ENCODE data around the gene CALB2.

DNA sequence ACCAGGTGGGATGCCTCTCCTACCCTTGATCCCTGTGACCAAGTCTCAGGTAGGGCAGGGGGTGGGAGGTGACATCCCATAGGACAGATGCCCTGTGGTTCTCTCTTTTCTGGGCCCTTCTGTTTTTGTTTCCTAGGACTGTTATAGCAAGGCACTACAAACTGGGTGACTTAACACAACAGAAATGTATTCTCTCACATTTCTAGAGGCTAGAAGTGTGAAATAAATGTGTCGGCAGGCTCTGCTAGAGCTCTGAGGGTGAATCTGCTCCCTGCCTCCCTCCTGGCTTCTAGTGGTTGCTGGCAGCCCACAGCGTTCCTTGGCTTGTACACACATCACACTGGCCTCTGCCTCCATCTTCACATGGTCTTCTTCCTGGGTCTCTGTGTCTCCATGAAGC is 12.7 kb downstream of the CALB2 start:
- TF ChIP-seq CTCF (IDR thresholded peaks at IDR 0.05) = no peak
- TF ChIP-seq POLR2AphosphoS5 (IDR thresholded peaks at IDR 0.05) = no peak
